ENCODE data around the gene RAPGEFL1.

GRCh38 chr17:40159456-40159855 lies 17.8 kb upstream of the RAPGEFL1 start:
- TF ChIP-seq CTCF (IDR thresholded peaks at IDR 0.05; ENCODE audit: low read depth, low read length, missing input control) (no peak), YY1 (IDR thresholded peaks at IDR 0.05) (no peak), TAF1 (conservative IDR thresholded peaks at IDR 0.05) (no peak), GABPA (IDR thresholded peaks at IDR 0.05 in 1 of 2, conservative IDR thresholded peaks at IDR 0.05 in 1 of 2) (no peak), HNF4G (IDR thresholded peaks at IDR 0.05) (no peak), JUND (IDR thresholded peaks at IDR 0.05) (no peak)

All from liver (tissue), 3 donors.